Ramos (cell line): ENCODE data around the gene DLG4.
"Not testable (repeated sequence)": the region's sequence is repeated elsewhere in the genome, so short reads cannot be mapped to it uniquely, and the experiment has no call there.

Source experiments
- in situ Hi-C: fragments of 300-500 bp; cut with MboI; formaldehyde crosslinking; loops from one replicate; pipeline ENCODE4 v1.14.3; 2022; ENCODE audit warnings: low sequenced_read_pairs; ENCODE audit not compliant: unreplicated experiment

Gene DLG4

GRCh38 chr17:7174603-7175326, 44.9 kb downstream of the DLG4 start:
- in situ Hi-C loops = no loop called here

DNA sequence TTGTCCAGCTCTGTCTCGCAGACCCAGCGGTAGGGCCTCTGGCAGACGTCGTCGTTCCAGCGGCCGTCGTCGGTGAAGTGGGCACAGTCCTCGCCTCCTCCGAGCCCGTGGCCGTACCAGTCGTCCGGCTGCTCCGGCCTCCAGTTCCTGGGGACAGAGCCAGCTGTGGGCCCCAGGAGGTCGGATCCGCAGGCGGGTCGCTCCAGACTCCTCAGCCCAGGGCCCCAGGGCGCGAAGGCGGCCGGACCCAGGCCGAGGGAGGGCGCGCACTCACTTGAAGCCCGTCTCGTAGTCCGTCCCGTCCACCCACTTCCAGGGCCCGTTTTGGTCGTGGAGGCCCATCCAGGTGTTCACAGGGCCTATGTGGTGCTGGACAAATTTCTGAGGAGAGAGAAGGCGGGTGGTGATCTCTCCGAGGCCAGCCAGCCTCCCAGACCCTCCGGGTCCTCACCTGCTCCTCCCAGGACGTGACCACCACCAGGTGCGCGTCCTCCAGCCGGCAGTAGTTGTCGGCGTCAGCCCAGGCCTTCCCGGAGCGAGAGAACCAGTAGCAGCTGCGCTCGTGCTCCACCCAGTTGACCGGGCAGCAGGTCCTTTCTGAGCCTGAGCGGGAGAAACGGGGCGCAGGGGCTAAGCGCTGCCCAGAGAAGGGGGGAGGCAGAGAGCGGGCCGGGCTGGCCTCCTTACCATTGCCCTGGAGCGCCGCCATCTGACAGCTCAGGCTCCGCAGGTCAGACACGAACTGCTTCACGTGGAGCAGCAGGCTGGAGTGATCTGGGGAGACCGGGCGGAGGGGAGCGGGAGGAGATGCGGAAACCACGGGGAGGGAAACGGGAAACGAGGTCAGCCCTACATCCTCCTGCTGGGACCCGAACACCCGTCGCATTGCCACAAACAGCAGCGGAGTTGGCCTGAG, 45.7 kb downstream of the DLG4 start:
- in situ Hi-C loops = no loop called here

DNA sequence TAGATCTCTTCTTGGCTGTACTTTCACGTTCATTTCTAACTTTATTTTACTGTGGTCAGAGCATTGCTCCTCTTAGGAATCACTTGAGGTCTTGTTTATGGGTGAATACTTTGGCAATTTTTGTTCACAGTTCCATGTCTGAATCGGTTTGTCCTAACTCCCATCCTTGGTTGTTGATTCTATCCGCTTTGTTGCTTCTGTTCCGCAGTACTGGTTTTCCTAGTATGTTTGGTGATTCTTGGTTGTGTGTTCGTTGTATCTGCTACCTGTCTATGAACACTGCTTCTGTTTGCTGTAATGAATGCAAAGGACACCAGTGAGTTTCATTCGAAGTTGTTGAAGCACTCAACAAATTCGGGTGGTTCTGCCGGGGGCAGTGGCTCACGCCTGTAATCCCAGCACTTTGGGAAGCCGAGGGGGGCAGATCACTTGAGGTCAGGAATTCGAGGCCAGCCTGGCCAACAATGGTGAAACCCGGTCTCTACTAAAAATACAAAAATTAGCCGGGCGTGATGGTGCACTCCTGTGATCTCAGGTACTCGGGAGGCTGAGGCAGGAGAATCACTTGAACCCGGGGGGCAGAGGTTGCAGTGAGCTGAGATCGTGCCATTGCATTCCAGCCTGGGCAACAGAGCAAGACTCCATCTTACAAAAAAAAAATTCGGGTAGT, 47.0 kb downstream of the DLG4 start:
- in situ Hi-C loops = not testable (repeated sequence)

GRCh38 chr17:7169565-7169908, 50.1 kb downstream of the DLG4 start:
- in situ Hi-C loops = not testable (repeated sequence)

- in situ Hi-C loops = not testable (repeated sequence)
Observed at GRCh38 chr17:7168841-7169564, 50.6 kb downstream of the DLG4 start.

DNA sequence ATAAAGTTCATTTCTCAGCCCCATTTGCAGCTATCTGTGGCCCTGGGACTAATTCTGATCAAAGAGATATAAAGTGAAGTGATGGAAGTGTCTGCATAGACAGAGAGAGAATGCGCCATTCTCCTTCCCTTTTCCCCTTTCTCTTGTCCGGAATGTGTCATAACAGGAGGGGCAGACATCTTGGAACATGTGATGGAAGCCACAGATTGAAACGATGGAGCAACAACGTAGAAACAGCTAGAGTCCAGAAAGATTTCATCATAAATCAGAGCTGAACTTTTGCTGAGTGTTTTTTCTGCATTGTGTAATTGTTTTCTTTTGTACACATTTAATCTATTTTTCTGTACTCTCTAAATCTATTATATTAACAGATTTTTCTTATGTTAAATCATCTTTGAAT, 51.8 kb downstream of the DLG4 start:
- in situ Hi-C loops = no loop called here

DNA sequence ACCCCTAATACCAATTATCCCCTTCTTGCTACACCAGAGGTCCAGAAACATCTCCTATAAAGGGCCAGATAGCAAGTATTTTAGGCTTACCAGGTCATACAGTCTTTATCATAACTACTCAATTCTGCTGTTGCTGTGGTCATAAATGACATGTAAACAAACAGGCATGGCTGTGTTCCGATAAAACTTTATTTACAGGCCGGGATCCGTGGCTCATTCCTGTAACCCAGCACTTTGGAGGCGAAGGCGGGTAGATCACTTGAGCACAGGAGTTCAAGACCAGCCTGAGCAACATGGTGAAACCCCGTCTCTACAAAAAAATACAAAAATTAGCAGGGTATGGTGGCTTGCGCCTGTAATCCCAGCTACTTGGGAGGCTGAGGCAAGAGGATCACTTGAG, 52.8 kb downstream of the DLG4 start:
- in situ Hi-C loops = no loop called here

DNA sequence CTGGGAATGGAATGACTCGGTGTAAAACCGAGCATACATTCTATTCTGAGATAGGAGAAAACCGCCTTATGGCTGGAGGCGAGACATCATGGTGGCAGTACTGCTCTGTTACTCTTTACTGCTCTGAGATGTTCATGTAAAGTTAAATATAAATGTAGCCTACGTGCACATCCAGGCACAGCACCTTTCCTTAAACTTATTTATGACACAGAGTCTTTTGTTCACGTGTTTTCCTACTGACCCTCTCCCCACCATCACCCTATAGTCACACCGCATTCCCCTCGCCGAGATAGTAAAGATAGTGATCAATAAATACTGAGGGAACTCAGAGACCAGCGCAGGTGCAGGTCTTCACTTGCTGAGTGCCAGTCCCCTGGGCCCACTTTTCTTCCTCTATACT, 60.1 kb downstream of the DLG4 start:
- in situ Hi-C loops = not testable (repeated sequence)

DNA sequence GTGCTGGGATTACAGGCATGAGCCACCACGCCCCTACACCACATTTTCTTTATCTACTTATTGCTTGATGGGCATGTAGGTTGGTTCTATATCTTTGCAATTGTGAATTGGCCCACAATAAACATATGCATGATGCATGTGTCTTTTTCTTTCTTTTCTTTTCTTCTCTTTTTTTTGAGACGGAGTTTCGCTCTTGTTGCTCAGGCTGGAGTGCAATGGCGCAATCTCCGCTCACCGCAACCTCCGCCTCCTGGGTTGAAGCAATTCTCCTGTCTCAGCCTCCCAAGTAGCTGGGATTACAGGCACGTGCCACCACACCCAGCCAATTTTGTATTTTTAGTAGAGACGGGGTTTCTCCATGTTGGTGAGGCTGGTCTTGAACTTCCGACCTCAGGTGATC, 61.2 kb downstream of the DLG4 start:
- in situ Hi-C loops = not testable (repeated sequence)

DNA sequence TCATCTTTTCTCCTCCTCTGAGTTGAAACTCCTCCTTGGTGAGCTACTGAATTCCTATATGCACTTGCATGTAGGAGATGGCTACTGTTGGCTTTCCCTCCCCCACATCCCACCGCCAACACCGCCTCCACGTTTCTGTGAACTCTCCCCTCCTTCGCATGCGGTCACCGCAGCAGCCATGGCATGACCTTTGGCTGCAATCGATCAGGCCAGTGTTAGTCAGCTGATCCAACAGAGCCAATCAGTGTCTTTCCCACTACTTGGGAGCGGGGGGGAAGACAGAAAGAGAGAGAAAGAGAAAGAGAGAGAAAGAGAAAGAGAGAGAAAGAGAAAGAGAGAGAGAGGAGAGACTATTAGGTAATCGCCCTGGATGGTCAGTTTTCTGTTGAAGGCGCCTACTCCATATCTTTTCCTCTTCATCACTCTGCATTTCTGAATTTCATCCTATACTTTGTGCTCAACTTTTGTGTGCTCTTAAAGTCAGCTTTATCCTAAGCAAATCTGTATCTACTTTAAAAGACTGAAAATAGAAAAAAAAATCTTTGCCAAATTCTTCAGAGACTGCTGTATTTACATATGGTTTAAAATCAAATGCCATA, 63.2 kb downstream of the DLG4 start:
- in situ Hi-C loops = no loop called here

DNA sequence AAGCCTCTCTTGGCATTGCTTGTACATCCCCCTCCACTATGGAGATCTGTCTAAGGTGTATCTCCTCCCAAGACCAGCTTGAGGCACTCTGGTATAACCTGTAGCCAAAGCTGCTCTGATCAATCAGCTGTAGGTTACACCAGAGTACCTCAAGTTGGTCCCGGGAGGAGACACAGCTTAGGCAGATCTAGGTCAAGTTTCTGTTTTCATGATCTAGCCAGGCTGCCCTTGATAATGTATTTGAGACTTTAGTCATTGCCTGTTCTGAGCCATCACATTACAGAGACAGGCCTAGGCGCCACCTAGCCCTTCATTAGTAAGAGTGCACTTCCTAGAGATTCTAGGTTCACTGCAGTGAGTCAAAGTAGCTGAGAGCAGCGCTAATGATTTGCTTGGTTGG, 71.9 kb downstream of the DLG4 start:
- in situ Hi-C loops = no loop called here

DNA sequence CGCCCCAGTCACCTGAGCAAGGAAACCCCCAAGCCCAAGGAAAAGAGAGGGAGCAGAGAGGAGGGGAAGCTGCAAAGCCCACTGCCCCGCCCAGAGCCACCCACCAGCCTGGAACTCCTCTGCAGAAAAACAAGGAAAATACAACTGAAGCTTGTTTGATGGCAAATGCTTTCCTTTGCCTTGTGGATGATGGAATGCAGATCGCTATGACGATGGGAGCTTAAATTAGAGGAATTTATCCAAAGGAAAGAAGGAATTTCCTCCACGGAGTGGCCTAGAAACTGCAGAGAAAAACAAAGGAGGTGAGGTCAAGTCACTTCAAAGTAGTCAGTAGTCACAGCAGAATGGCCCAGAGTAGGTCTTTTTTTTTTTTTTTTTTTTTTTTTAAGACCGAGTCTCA, 73.5 kb downstream of the DLG4 start:
- in situ Hi-C loops = no loop called here

GRCh38 chr17:7144213-7144612, 75.4 kb downstream of the DLG4 start:
- in situ Hi-C loops = loop anchor here (5.0 kb wide), 1 partner anchor 92 kb away; no protein-coding TSS in a partner anchor

- in situ Hi-C loops = loop anchor here (5.0 kb wide), 1 partner anchor 90 kb away; no protein-coding TSS in a partner anchor
Observed at GRCh38 chr17:7141824-7142223, 77.8 kb downstream of the DLG4 start.

GRCh38 chr17:7139400-7139799, 80.2 kb downstream of the DLG4 start:
- in situ Hi-C loops = no loop called here

- in situ Hi-C loops = no loop called here
Observed at GRCh38 chr17:7138800-7139381, 80.7 kb downstream of the DLG4 start.

DNA sequence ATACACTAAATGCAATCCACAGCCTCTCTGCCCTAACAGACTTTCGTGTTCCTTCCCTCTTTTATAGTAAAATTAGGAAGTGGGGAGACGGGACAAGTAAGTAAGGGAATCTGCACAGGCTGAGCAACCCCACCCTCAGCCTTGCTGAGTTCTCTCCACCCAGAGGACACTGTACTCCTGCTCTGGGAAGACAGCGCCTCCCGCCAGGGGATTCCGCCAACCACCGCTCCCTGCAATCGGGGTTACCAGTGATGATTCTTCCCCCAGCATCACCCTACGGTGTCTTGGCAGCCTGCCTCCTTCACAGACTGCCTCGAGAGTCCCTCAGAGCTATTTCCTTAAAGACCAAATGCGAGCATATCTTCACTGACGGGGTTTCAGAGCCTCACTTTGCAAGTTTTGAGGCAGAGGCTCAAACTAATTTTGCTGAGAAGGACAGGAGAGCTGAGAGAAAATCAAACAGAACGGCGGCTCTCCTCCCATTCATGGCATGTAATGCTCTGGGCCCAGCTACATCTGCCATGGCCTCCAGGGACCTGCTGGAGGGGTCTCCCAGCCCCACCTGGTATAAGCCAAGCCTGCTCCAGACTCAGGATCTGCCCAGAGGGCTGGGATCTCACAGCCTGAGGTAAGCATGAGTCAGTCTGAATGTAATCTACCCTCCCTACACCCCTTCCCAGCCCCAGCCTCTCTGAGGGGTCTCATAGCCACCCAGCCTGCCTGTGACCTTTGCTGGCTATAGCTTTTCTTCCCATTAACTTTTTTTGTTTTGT, 82.3 kb downstream of the DLG4 start:
- in situ Hi-C loops = no loop called here
